ENCODE data around the gene S100A5. TPM values are rescaled to one million over a fixed set of nuclear protein-coding genes. Genes with fewer than 3 reads are reported as not detected.
A peak's percentile ranks its signal among the peaks of the same experiment; 100 is the strongest.

Gene S100A5
- total and polyA plus RNA-seq, 10 of the 15 experiments (the other 5 are each of a cell fraction or from before 2014, with no cell fraction given) = 0.47 to 0.75 (median 0.56) TPM; not detected in 6

DNA sequence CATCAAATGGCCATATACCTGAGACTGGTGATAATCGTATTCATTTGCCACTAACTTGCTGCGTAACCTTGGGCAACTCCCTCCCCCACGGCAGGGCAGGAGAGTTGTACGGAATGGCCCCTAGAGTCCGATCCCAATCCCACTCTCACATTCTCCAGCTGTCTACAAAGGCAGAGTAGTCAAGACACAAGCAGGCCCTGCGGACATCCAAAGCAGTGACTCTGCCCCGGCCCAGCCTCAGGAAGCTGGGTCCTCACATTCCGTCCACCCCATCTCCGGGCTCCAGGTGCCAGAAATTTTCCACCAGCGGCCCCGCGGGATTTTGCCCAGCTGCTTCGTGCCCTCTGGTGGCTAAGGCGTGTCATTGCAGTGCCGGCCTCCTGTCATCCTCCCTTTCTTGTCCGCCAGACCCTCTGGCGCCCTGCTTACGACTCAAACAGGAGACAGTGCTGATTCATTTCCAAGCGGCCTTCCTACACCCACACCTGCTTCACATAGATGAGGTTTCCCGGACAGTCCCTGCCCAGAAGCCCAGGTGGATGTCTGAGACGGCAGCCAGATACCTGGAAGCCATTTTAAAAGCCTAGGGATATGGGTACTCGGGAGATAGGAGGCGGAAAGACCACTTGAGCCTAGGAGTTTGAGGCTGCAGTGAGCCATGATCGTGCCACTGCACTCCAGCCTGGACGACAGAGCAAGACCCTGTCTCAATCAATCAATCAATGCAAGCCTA is 27.8 kb upstream of the S100A5 start:
- 20% methylated on average over 25 of the region's 25 CpGs for WGBS (ENCODE audit: insufficient coverage, insufficient replicate concordance, low lambda C conversion rate, missing lambda C conversion rate)
- DNase-seq (ENCODE audit: low read depth, low spot score) (peak; percentile 9), FAIRE-seq (peak; percentile 80), ATAC-seq (peak; percentile 50)
- no peaks in the 10 kb centered on the region for H3K9me3 ChIP-seq (replicated peaks; ENCODE audit: control insufficient read depth, insufficient read depth, low read length)
- H3K36me3 ChIP-seq (ENCODE audit: control insufficient read depth in 2 of 2, insufficient read depth in 2 of 2, low read length in 1 of 2) = no peaks in the 10 kb centered on the region
- intact Hi-C loops (cut with micrococcal nuclease; ENCODE audit: unreplicated experiment) (loop anchor here (1.0 to 5.0 kb wide), 4 partner anchors 36 to 216 kb away; no protein-coding TSS in a partner anchor), in situ Hi-C loops (cut with MboI) (no loop called here)
- H3K4me2 ChIP-seq (ENCODE audit: control insufficient read depth, insufficient read depth) = 0 out of 2 replicates have a peak overlapping the region, but pooled peaks have one; percentile 56
- ChIA-PET RAD21 (ENCODE audit: unreplicated experiment) (interaction anchor here (0.6 to 4.3 kb wide), 10 partner anchors 24 to 716 kb away, joined by 3 to 74 read pairs (median 4); partner anchors contain the start of genes CRTC2, S100A1, S100A13 and S100A6), SMC1A (ENCODE audit: uncharacterized antibody, unreplicated experiment) (interaction anchor here (0.6 to 4.0 kb wide), 16 partner anchors 9 to 434 kb away, joined by 3 to 72 read pairs (median 4); partner anchors contain the start of genes S100A3, S100A4 and S100A6), CTCF (interaction anchor here (0.6 to 7.5 kb wide), 34 partner anchors 10 to 589 kb away, joined by 3 to 216 read pairs (median 4); partner anchors contain the start of genes PGLYRP4, RAB13, S100A1 and S100A14), POLR2A (interaction anchor here (0.9 to 1.8 kb wide), 3 partner anchors 29 to 36 kb away, joined by 3 to 8 read pairs (median 5); partner anchors contain the start of gene S100A6)
- no peak overlapping the region for H3K9ac ChIP-seq (ENCODE audit: control insufficient read depth, insufficient read depth, low read length)
- H3K4me3 ChIP-seq = peak overlapping the region; percentile 37; the same call in 1 of the 2 replicates
- BruUV-seq (replicated peaks) = no TSS peak
- H3K27ac ChIP-seq (ENCODE audit: control insufficient read depth, insufficient read depth) = no peak overlapping the region
- peaks cover 23% of the 10 kb centered on the region for H3K4me1 ChIP-seq (ENCODE audit: control insufficient read depth, insufficient read depth, low read length)
- H3K27me3 ChIP-seq (replicated peaks in 1 of 2; ENCODE audit: control insufficient read depth in 2 of 2, insufficient read depth in 2 of 2, low read length in 1 of 2) = no peaks in the 10 kb centered on the region
- no peaks in the 10 kb centered on the region for H3K79me2 ChIP-seq (ENCODE audit: control insufficient read depth, insufficient read depth, low read length)
- H4K20me1 ChIP-seq (ENCODE audit: control insufficient read depth, insufficient read depth) = no peaks in the 10 kb centered on the region
- peak overlapping the region; percentile 92 for H2AFZ ChIP-seq (ENCODE audit: control insufficient read depth, low read depth, low read length)
- TF ChIP-seq, protein P1, sequence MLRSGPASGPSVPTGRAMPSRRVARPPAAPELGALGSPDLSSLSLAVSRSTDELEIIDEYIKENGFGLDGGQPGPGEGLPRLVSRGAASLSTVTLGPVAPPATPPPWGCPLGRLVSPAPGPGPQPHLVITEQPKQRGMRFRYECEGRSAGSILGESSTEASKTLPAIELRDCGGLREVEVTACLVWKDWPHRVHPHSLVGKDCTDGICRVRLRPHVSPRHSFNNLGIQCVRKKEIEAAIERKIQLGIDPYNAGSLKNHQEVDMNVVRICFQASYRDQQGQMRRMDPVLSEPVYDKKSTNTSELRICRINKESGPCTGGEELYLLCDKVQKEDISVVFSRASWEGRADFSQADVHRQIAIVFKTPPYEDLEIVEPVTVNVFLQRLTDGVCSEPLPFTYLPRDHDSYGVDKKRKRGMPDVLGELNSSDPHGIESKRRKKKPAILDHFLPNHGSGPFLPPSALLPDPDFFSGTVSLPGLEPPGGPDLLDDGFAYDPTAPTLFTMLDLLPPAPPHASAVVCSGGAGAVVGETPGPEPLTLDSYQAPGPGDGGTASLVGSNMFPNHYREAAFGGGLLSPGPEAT (IDR thresholded peaks at IDR 0.05; ENCODE audit: low read depth) = peak; percentile 51; the same call in 1 of the 2 replicates
- TF ChIP-seq WRNIP1 (IDR thresholded peaks at IDR 0.05; ENCODE audit: borderline replicate concordance, low read depth, low read length) = 0 out of 2 replicates have a peak, but pooled peaks have one; percentile 76
- TF ChIP-seq ATF7 (IDR thresholded peaks at IDR 0.05; ENCODE audit: low read depth) = no peak
- peak; percentile 62 for TF ChIP-seq NBN (IDR thresholded peaks at IDR 0.05)
- TF ChIP-seq BRCA1 (IDR thresholded peaks at IDR 0.05; ENCODE audit: low read depth, low read length) = no peak
- TF ChIP-seq STAT1 (conservative IDR thresholded peaks at IDR 0.05) = no peak
- no peak for TF ChIP-seq SIN3A (IDR thresholded peaks at IDR 0.05; ENCODE audit: low read depth, low read length)
- no peak for TF ChIP-seq SREBF1 (IDR thresholded peaks at IDR 0.05; ENCODE audit: low read length)
- 0 out of 2 replicates have a peak, but pooled peaks have one; percentile 15 for TF ChIP-seq RUNX3 (IDR thresholded peaks at IDR 0.05; ENCODE audit: low read length)
- no peak for TF ChIP-seq PAX8 (IDR thresholded peaks at IDR 0.05)
- TF ChIP-seq, protein P2, sequence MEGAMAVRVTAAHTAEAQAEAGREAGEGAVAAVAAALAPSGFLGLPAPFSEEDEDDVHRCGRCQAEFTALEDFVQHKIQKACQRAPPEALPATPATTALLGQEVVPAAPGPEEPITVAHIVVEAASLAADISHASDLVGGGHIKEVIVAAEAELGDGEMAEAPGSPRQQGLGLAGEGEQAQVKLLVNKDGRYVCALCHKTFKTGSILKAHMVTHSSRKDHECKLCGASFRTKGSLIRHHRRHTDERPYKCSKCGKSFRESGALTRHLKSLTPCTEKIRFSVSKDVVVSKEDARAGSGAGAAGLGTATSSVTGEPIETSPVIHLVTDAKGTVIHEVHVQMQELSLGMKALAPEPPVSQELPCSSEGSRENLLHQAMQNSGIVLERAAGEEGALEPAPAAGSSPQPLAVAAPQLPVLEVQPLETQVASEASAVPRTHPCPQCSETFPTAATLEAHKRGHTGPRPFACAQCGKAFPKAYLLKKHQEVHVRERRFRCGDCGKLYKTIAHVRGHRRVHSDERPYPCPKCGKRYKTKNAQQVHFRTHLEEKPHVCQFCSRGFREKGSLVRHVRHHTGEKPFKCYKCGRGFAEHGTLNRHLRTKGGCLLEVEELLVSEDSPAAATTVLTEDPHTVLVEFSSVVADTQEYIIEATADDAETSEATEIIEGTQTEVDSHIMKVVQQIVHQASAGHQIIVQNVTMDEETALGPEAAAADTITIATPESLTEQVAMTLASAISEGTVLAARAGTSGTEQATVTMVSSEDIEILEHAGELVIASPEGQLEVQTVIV (IDR thresholded peaks at IDR 0.05; ENCODE audit: borderline replicate concordance, partially characterized antibody) = no peak
- peak; percentile 50; the same call in 1 of the 2 replicates for TF ChIP-seq TCF3 (IDR thresholded peaks at IDR 0.05; ENCODE audit: borderline replicate concordance, insufficient read depth, low read depth, low read length)
- peak; percentile 99 for TF ChIP-seq SMC3 (IDR thresholded peaks at IDR 0.05; ENCODE audit: borderline replicate concordance, low read length)
- TF ChIP-seq, protein P3, sequence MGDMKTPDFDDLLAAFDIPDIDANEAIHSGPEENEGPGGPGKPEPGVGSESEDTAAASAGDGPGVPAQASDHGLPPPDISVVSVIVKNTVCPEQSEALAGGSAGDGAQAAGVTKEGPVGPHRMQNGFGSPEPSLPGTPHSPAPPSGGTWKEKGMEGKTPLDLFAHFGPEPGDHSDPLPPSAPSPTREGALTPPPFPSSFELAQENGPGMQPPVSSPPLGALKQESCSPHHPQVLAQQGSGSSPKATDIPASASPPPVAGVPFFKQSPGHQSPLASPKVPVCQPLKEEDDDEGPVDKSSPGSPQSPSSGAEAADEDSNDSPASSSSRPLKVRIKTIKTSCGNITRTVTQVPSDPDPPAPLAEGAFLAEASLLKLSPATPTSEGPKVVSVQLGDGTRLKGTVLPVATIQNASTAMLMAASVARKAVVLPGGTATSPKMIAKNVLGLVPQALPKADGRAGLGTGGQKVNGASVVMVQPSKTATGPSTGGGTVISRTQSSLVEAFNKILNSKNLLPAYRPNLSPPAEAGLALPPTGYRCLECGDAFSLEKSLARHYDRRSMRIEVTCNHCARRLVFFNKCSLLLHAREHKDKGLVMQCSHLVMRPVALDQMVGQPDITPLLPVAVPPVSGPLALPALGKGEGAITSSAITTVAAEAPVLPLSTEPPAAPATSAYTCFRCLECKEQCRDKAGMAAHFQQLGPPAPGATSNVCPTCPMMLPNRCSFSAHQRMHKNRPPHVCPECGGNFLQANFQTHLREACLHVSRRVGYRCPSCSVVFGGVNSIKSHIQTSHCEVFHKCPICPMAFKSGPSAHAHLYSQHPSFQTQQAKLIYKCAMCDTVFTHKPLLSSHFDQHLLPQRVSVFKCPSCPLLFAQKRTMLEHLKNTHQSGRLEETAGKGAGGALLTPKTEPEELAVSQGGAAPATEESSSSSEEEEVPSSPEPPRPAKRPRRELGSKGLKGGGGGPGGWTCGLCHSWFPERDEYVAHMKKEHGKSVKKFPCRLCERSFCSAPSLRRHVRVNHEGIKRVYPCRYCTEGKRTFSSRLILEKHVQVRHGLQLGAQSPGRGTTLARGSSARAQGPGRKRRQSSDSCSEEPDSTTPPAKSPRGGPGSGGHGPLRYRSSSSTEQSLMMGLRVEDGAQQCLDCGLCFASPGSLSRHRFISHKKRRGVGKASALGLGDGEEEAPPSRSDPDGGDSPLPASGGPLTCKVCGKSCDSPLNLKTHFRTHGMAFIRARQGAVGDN (IDR thresholded peaks at IDR 0.05) = no peak

Data from GM12878 (cell line).